ENCODE measurements around the gene PTPN6. TPM values are rescaled to one million over a fixed set of nuclear protein-coding genes. Genes with fewer than 3 reads are reported as not detected.
A peak's percentile ranks its signal among the peaks of the same experiment; 100 is the strongest.

The PTPN6 gene
- total RNA-seq, 4 donors from 2014 or later, result 31.8 to 44.5 (median 34.4) TPM

DNA sequence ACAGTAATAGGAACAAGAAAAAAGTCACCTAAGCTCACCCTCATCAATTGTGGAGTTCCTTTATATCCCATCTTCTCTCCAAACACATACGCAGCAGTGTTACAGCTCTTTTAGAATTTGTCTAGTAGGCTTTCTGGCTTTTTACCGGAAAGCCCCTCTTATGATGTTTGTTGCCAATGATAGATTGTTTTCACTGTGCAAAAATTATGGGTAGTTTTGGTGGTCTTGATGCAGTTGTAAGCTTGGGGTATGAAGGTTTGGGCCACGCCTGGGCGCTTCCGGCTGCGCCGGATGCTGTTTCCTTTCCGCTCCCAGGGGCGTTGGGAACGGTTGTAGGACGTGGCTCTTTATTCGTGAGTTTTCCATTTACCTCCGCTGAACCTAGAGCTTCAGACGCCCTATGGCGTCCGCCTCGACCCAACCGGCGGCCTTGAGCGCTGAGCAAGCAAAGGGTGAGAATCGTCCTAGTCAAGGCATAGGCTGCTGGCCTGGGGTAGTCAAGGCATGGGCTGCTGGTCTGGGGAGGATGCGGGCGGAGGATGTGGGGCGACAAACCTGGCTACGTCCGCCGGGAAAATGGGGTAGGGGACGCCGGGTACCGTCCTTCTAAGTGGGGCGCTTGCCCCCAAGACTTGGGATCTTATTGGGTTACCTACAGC is 7.3 kb upstream of the PTPN6 start, which contains the start of the genes C12orf57 and RNU7-1:
TSS of gene C12orf57 (plus strand) at position 301 of the 659 bp plus-strand sequence. CDS start at position 401, 100 bp downstream.
TSS of gene RNU7-1 (plus strand) at position 95 of the 659 bp plus-strand sequence.
- DNase-seq (ENCODE audit: low spot score in 2 of 2), result peak in 1 of 2 donors; percentile 94
- intact Hi-C loops (cut with DNase I; ENCODE audit: low total_unique reads), result no loop called here

DNA sequence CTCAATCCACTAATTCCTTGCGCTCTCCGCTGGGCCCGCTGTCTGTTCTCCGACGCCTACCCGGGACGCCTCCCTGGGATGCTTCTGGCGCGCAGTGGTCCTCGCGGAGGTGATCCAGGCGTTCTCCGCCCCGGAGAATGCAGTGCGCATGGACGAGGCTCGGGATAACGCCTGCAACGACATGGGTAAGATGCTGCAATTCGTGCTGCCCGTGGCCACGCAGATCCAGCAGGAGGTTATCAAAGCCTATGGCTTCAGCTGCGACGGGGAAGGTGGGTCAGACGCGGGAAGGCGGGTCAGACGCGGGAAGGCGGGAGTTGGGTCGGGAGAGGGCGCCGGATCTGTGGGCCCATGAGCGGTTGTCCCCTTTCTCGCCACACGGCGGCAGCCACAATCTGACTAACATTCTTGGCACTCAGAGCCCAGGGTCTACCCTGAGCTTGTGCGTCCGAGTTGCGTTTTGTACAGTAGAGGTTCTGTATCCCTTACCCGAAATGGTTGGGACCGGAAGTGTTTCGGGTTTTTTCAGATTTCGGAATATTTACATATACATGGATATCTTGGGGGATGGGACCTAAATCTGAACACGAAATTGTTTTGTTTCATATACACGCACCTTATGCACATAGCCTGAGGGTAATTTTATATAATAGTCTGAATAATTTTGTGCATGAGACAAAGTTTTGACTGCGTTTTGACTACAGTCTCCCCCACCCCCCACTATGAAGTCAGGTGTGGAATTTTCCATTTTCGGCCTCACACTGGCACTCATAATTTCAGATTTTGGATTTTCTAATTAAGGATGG is 6.6 kb upstream of the PTPN6 start:
- TF ChIP-seq POLR2A (IDR thresholded peaks at IDR 0.05), result no peak
- TF ChIP-seq, protein P1, sequence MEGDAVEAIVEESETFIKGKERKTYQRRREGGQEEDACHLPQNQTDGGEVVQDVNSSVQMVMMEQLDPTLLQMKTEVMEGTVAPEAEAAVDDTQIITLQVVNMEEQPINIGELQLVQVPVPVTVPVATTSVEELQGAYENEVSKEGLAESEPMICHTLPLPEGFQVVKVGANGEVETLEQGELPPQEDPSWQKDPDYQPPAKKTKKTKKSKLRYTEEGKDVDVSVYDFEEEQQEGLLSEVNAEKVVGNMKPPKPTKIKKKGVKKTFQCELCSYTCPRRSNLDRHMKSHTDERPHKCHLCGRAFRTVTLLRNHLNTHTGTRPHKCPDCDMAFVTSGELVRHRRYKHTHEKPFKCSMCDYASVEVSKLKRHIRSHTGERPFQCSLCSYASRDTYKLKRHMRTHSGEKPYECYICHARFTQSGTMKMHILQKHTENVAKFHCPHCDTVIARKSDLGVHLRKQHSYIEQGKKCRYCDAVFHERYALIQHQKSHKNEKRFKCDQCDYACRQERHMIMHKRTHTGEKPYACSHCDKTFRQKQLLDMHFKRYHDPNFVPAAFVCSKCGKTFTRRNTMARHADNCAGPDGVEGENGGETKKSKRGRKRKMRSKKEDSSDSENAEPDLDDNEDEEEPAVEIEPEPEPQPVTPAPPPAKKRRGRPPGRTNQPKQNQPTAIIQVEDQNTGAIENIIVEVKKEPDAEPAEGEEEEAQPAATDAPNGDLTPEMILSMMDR (IDR thresholded peaks at IDR 0.05), result peak in 1 of 3 donors; percentile 72
- H3K4me3 ChIP-seq (ENCODE audit: low read depth, poor library complexity, severe bottlenecking), result peak overlapping the region; percentile 64
- peak; percentile 93 to 99 for DNase-seq (ENCODE audit: low spot score in 2 of 2)
- intact Hi-C loops (cut with DNase I; ENCODE audit: low total_unique reads), result no loop called here
- WGBS, 2 donors, result 2 to 4% methylated on average over 30 to 46 of the region's 48 CpGs

More for the DNA sequence above, 7.3 kb upstream of the PTPN6 start, which contains the start of the genes C12orf57 and RNU7-1:
- 0 to 1% methylated on average over 27 to 31 of the region's 31 CpGs for WGBS, 2 donors
- peak within 1 kb of the TSS; percentile 64 for H3K4me3 ChIP-seq (ENCODE audit: low read depth, poor library complexity, severe bottlenecking)
- peak in 1 of 2 donors; percentile 68 for TF ChIP-seq POLR2A (IDR thresholded peaks at IDR 0.05)
- TF ChIP-seq, protein P1 (IDR thresholded peaks at IDR 0.05), result no peak

DNA sequence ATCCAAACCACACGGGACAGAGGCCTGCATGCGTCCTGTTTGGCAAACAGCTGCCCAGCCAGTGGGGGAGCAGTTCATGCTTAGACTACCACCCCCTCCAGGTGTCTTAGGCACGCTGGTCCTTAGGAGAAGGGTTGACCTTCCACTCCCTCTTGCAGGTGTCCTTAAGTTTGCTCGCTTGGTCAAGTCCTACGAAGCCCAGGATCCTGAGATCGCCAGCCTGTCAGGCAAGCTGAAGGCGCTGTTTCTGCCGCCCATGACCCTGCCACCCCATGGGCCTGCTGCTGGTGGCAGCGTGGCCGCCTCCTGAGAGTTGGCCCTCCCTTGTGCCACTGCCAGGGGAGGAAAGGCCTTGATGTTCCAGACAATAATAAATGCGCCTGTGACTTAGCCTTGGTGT is 5.5 kb upstream of the PTPN6 start:
- 61 to 80% methylated on average over 9 to 11 of the region's 11 CpGs for WGBS, 2 donors
- no peak overlapping the region for H3K4me3 ChIP-seq (ENCODE audit: low read depth, poor library complexity, severe bottlenecking)
- TF ChIP-seq, protein P1 (IDR thresholded peaks at IDR 0.05), result no peak
- TF ChIP-seq POLR2A (IDR thresholded peaks at IDR 0.05), result no peak
- intact Hi-C loops (cut with DNase I; ENCODE audit: low total_unique reads), result no loop called here
- DNase-seq (ENCODE audit: low spot score in 2 of 2), result no peak

DNA sequence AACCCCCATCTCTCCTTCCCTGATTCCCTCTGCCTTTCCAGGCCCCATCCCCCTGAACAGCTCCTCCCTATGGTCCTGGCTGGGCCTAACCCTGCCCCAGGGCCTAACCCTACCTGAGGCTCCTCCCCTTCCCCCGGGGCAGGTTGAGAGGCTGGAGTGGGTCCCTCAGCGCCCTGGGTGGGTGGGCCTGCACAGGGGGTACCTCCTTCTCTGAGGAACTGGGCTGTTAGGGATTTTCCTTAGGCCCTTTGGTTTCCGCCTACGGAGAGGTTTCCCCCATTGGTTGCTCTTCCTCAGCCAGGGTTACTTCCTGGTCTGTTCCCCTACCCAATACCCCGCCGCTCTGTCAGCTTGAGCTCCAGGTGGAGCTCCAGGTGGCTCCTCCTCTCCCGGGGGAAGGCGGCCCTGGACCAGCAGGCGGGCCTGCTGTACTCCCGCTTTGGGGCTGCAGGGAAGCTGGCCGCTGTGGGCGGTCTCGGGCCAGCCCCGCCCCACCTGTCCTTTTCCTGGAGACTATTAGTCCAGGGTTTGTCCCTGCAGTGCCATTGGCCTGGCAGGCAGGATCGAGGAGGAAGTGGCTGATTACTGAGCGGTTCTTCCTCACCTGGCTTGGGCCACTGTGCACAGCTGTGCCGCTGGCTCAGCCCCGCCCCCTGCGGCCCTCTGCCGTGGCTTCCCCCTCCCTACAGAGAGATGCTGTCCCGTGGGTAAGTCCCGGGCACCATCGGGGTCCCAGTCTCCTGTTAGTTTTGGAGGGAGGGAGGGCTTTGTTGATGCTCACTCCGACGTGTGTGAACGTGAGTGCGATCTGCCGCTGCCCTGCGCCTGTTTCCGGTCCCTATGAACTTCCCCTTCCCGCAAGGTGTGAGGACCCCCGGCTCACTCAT is 4.9 kb upstream of the PTPN6 start:
- DNase-seq (ENCODE audit: low spot score in 2 of 2), result peak in 1 of 2 donors; percentile 92
- 23 to 35% methylated on average over 22 to 26 of the region's 32 CpGs for WGBS, 2 donors

DNA sequence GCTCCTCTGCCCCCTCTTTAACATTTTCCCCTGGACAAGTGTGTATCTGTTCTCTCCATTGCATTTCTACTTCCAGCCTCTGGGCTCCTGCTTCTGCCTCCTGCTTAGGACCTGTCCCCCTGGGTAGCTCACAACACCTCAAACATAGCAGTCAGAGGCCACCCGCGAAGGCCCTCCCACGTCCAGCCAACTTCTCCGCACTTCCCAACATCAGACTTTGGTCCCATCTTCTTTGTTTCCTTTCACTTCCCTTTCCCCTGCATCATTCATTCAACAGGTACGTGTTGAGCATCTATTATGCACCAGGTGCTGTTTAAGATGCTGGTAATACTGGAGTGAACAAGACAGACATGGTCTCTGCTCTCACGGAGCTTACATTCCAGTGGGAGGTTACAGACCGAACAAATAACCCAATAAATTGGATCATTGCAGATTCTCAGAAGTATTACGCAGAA is 4.2 kb upstream of the PTPN6 start:
- DNase-seq (ENCODE audit: low spot score in 2 of 2), result no peak
- TF ChIP-seq POLR2A (IDR thresholded peaks at IDR 0.05), result no peak
- TF ChIP-seq, protein P1 (IDR thresholded peaks at IDR 0.05), result no peak
- intact Hi-C loops (cut with DNase I; ENCODE audit: low total_unique reads), result no loop called here
- WGBS, 2 donors, result 49 to 55% methylated on average over 8 of the region's 8 CpGs
- no peak overlapping the region for H3K4me3 ChIP-seq (ENCODE audit: low read depth, poor library complexity, severe bottlenecking)

More for the DNA sequence above, 4.9 kb upstream of the PTPN6 start:
- H3K4me3 ChIP-seq (ENCODE audit: low read depth, poor library complexity, severe bottlenecking), result no peak overlapping the region
- intact Hi-C loops (cut with DNase I; ENCODE audit: low total_unique reads), result no loop called here
- TF ChIP-seq POLR2A (IDR thresholded peaks at IDR 0.05), result no peak
- TF ChIP-seq, protein P1 (IDR thresholded peaks at IDR 0.05), result no peak

All from lower leg skin (tissue), 4 donors.